Ishikawa (cell line): Measurements from ENCODE around the gene AFAP1L1.

Experiments
- CEBPB ChIP-seq: IDR thresholded peaks from 2 replicates; pipeline ENCODE4 v1.6.1; 2012
- CREB1 ChIP-seq: IDR thresholded peaks from 2 replicates; pipeline ENCODE4 v1.6.1; 2012; ENCODE audit warnings: low read depth
- EGR1 ChIP-seq: IDR thresholded peaks from 2 replicates; pipeline ENCODE4 v1.6.1; 2012
- EP300 ChIP-seq: IDR thresholded peaks from 2 replicates; pipeline ENCODE4 v1.6.1; 2012; ENCODE audit warnings: borderline replicate concordance
- FOXM1 ChIP-seq: IDR thresholded peaks from 2 replicates; pipeline ENCODE4 v1.6.1; 2012; ENCODE audit warnings: low read depth, borderline replicate concordance
- MAX ChIP-seq: IDR thresholded peaks from 2 replicates; pipeline ENCODE4 v1.6.1; 2012
- NFIC ChIP-seq: IDR thresholded peaks from 2 replicates; pipeline ENCODE4 v1.6.1; 2012
- RAD21 ChIP-seq: IDR thresholded peaks from 2 replicates; pipeline ENCODE4 v1.6.1; 2012; ENCODE audit warnings: low read depth
- TAF1 ChIP-seq: IDR thresholded peaks from 2 replicates; pipeline ENCODE4 v1.6.1; 2012; ENCODE audit warnings: low read depth, mild to moderate bottlenecking
- TCF12 ChIP-seq: IDR thresholded peaks from 2 replicates; pipeline ENCODE4 v1.6.1; 2012; ENCODE audit warnings: low read depth
- TEAD4 ChIP-seq: IDR thresholded peaks from 2 replicates; pipeline ENCODE4 v1.6.1; 2012
- USF1 ChIP-seq: IDR thresholded peaks from 2 replicates; pipeline ENCODE4 v1.6.1; 2012
- YY1 ChIP-seq: IDR thresholded peaks from 2 replicates; pipeline ENCODE4 v1.6.1; 2012; ENCODE audit warnings: low read depth
- ZBTB7A ChIP-seq: IDR thresholded peaks from 2 replicates; pipeline ENCODE4 v1.6.1; 2012; ENCODE audit warnings: low read depth
- TF ChIP-seq, protein P1 (sequence below): IDR thresholded peaks from 2 replicates; pipeline ENCODE4 v1.6.1; 2012; ENCODE audit warnings: low read depth, mild to moderate bottlenecking

AFAP1L1 gene

DNA sequence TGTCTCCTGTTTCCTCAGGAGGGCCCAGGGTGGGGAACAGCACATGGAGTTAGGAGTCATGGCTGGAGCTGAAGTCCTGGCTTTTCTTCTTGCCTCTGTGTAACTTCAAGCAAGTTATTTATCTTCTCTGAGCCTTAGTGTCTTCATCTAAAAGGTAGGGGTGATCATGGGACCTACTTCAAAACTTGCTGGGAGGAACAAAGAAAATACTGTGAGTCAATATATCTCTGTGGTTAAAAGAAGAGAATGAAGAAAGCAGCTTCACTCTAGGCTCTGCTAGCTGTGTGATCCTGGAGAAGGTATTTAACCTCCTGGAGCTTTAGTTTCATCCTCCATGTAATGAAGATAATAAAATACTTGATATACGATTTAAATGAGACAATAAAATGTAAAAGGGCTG is 26.5 kb downstream of the AFAP1L1 start:
- no peak for TF ChIP-seq ZBTB7A
- TF ChIP-seq TCF12, result no peak
- no peak for TF ChIP-seq NFIC
- TF ChIP-seq RAD21, result no peak
- TF ChIP-seq YY1, result no peak
- TF ChIP-seq CREB1, result no peak
- no peak for TF ChIP-seq MAX
- no peak for TF ChIP-seq TEAD4

GRCh38 chr5:149298842-149299404 is 27.3 kb downstream of the AFAP1L1 start:
- TF ChIP-seq EGR1 (no peak), YY1 (no peak), TAF1 (no peak), ZBTB7A (no peak), EP300 (no peak)
- TF ChIP-seq, protein P1, sequence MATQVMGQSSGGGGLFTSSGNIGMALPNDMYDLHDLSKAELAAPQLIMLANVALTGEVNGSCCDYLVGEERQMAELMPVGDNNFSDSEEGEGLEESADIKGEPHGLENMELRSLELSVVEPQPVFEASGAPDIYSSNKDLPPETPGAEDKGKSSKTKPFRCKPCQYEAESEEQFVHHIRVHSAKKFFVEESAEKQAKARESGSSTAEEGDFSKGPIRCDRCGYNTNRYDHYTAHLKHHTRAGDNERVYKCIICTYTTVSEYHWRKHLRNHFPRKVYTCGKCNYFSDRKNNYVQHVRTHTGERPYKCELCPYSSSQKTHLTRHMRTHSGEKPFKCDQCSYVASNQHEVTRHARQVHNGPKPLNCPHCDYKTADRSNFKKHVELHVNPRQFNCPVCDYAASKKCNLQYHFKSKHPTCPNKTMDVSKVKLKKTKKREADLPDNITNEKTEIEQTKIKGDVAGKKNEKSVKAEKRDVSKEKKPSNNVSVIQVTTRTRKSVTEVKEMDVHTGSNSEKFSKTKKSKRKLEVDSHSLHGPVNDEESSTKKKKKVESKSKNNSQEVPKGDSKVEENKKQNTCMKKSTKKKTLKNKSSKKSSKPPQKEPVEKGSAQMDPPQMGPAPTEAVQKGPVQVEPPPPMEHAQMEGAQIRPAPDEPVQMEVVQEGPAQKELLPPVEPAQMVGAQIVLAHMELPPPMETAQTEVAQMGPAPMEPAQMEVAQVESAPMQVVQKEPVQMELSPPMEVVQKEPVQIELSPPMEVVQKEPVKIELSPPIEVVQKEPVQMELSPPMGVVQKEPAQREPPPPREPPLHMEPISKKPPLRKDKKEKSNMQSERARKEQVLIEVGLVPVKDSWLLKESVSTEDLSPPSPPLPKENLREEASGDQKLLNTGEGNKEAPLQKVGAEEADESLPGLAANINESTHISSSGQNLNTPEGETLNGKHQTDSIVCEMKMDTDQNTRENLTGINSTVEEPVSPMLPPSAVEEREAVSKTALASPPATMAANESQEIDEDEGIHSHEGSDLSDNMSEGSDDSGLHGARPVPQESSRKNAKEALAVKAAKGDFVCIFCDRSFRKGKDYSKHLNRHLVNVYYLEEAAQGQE, result no peak

GRCh38 chr5:149299451-149300054 is 27.9 kb downstream of the AFAP1L1 start:
- no peak for TF ChIP-seq EGR1
- TF ChIP-seq TEAD4, result no peak
- TF ChIP-seq YY1, result no peak
- no peak for TF ChIP-seq NFIC
- no peak for TF ChIP-seq CEBPB
- no peak for TF ChIP-seq TAF1
- TF ChIP-seq CREB1, result no peak
- no peak for TF ChIP-seq FOXM1
- TF ChIP-seq ZBTB7A, result no peak
- no peak for TF ChIP-seq EP300
- no peak for TF ChIP-seq USF1
- TF ChIP-seq TCF12, result no peak
- TF ChIP-seq MAX, result no peak
- no peak for TF ChIP-seq RAD21
- TF ChIP-seq, protein P1, result no peak

DNA sequence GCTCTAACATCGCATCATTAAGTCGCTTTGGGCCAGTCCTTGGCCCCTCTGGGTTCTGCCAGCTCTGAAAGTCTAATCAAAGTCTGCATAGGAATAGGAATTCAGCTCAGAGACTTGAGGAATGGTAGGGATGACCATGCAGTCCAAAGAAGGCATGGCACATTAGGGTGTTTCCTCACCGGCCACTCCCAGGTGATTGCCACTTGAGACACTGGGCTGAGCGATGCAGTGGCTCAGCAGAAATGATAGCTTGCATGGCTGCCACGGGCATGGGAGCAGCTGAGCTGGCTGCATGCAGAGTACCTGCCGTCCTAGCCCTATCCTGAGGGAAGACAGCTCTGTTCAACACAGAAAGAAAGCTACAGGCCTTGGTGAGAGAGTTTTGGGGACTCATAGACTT is 28.8 kb downstream of the AFAP1L1 start:
- no peak for TF ChIP-seq RAD21
- no peak for TF ChIP-seq MAX
- no peak for TF ChIP-seq TAF1
- no peak for TF ChIP-seq CREB1
- TF ChIP-seq ZBTB7A, result no peak
- TF ChIP-seq TEAD4, result no peak
- TF ChIP-seq NFIC, result no peak
- TF ChIP-seq FOXM1, result no peak
- TF ChIP-seq TCF12, result no peak
- no peak for TF ChIP-seq EP300
- no peak for TF ChIP-seq CEBPB
- TF ChIP-seq EGR1, result no peak
- TF ChIP-seq, protein P1, result no peak
- no peak for TF ChIP-seq USF1
- no peak for TF ChIP-seq YY1
